PC-9 (cell line): ENCODE data around the gene MICALL2. TPM values are rescaled to one million over a fixed set of nuclear protein-coding genes. Genes with fewer than 3 reads are reported as not detected.
A peak's percentile ranks its signal among the peaks of the same experiment; 100 is the strongest.

Experiments used
- BruUV-seq: library from RNA; stranded (reverse); fragments of 400-500 nt; replicated peaks from 2 replicates; lab custom pipeline; 2021; lab: Mats Ljungman, UMichigan
- CTCF ChIA-PET: fragments of 300-600 bp; sonication (Branson Sonifier 250); formaldehyde crosslinking; loops from one replicate; lab custom pipeline; 2022; ENCODE audit warnings: antibody characterized with exemption; lab: Charles Lee
- POLR2A ChIA-PET: fragments of 300-600 bp; sonication (Branson Sonifier 250); formaldehyde crosslinking; loops from one replicate; lab custom pipeline; 2022; ENCODE audit warnings: antibody characterized with exemption; ENCODE audit not compliant: unreplicated experiment; lab: Charles Lee
- DNase-seq, 2 experiments: peaks; one replicate each; pipeline versions ENCODE4 v3.0.0 to v3.0.0-alpha.2; 2015 to 2022; ENCODE audit warnings: mixed read lengths in 1 of 2
- H2AFZ ChIP-seq: fragments of 200-600 bp; sonication (generic); 2 replicates; pipeline ENCODE4 v1.8.1; 2017; ENCODE audit warnings: antibody characterized with exemption
- H3F3A ChIP-seq: fragments of 200-600 bp; sonication (generic); 2 replicates; pipeline ENCODE4 v1.8.1; 2017; ENCODE audit warnings: antibody characterized with exemption, mild to moderate bottlenecking, low read depth; ENCODE audit not compliant: insufficient read depth
- H3K27ac ChIP-seq: fragments of 200-600 bp; sonication (generic); 2 replicates; pipeline ENCODE4 v1.6.1; 2016; ENCODE audit warnings: mixed run types
- H3K27me3 ChIP-seq: fragments of 200-600 bp; sonication (generic); 2 replicates; pipeline ENCODE4 v1.6.1; 2016; ENCODE audit warnings: low read depth, mixed run types; ENCODE audit not compliant: insufficient read depth
- H3K36me3 ChIP-seq: fragments of 200-600 bp; sonication (generic); 2 replicates; pipeline ENCODE4 v1.6.1; 2016; ENCODE audit warnings: low read depth, mixed run types
- H3K4me1 ChIP-seq: fragments of 200-600 bp; sonication (generic); replicated peaks from 2 replicates; pipeline ENCODE4 v1.6.1; 2016; ENCODE audit warnings: mixed run types; ENCODE audit not compliant: insufficient read depth
- H3K4me2 ChIP-seq: fragments of 200-600 bp; sonication (generic); 2 replicates; pipeline ENCODE4 v1.6.1; 2017; ENCODE audit warnings: mixed run types
- H3K4me3 ChIP-seq: fragments of 200-600 bp; sonication (generic); 2 replicates; pipeline ENCODE4 v1.6.1; 2016; ENCODE audit warnings: mixed run types
- H3K79me2 ChIP-seq: fragments of 200-600 bp; sonication (generic); 2 replicates; pipeline ENCODE4 v1.6.1; 2017; ENCODE audit warnings: low read depth, mixed run types
- H3K9me2 ChIP-seq: fragments of 200-600 bp; sonication (generic); 2 replicates; pipeline ENCODE4 v1.8.1; 2017; ENCODE audit warnings: mild to moderate bottlenecking; ENCODE audit not compliant: insufficient read depth
- H3K9me3 ChIP-seq: fragments of 200-600 bp; sonication (generic); 2 replicates; pipeline ENCODE4 v1.8.1; 2016; ENCODE audit warnings: low read depth; ENCODE audit not compliant: insufficient read depth
- H4K20me1 ChIP-seq: fragments of 200-600 bp; sonication (generic); 2 replicates; pipeline ENCODE4 v1.8.1; 2017; ENCODE audit not compliant: insufficient read depth
- CTCF ChIP-seq: fragments of 200-600 bp; sonication (generic); conservative IDR thresholded peaks from 2 replicates; pipeline ENCODE4 v1.6.1; 2017; ENCODE audit warnings: mixed run types, antibody characterized with exemption, mild to moderate bottlenecking, moderate library complexity
- EZH2 ChIP-seq: fragments of 200-600 bp; sonication (generic); IDR thresholded peaks from 2 replicates; pipeline ENCODE4 v1.8.0; 2017; ENCODE audit warnings: antibody characterized with exemption, low read depth
- intact Hi-C: fragments of 100-400 bp; cut with micrococcal nuclease; formaldehyde crosslinking; loops from one replicate; pipeline ENCODE4 v1.10.0; 2022; ENCODE audit not compliant: unreplicated experiment
- total RNA-seq: library from RNA; stranded (reverse); gene quantifications from 2 replicates; pipeline ENCODE4 v1.2.3, GENCODE V29; 2021

The MICALL2 gene
- total RNA-seq, 1 experiment from 2014 or later, result 104 TPM

GRCh38 chr7:1503390-1503789, 44.1 kb upstream of the MICALL2 start:
- Histone ChIP-seq H3K4me3 (peak overlapping the region; percentile 99), H3K9me3 (no peaks in the 10 kb centered on the region), H3K36me3 (0 out of 2 replicates have a peak, but pooled peaks cover 19% of the 10 kb centered on the region), H3K27me3 (no peaks in the 10 kb centered on the region), H3K4me2 (peak overlapping the region; percentile 99), H3K27ac (no peak overlapping the region), H2AFZ (peak overlapping the region; percentile 86; the same call in 1 of the 2 replicates), H3F3A (peaks cover 25% of the 10 kb centered on the region), H3K79me2 (peaks cover 33% of the 10 kb centered on the region), H3K4me1 (peaks cover 33% of the 10 kb centered on the region), H3K9me2 (no peaks in the 10 kb centered on the region), H4K20me1 (peaks cover 31% of the 10 kb centered on the region)
- CTCF ChIA-PET, result no interaction called here
- POLR2A ChIA-PET, result no interaction called here
- DNase-seq, result no peak
- TF ChIP-seq EZH2 (no peak), CTCF (no peak)
- BruUV-seq, result no TSS peak
- intact Hi-C loops, result loop anchor here (5.0 kb wide), 1 partner anchor 159 kb away; no protein-coding TSS in a partner anchor

GRCh38 chr7:1502845-1503244, 43.6 kb upstream of the MICALL2 start:
- CTCF ChIA-PET, result no interaction called here

GRCh38 chr7:1501487-1502270, 42.4 kb upstream of the MICALL2 start:
- no peak for DNase-seq
- Histone ChIP-seq H3K27ac (no peak overlapping the region), H2AFZ (no peak overlapping the region), H3K4me3 (no peak overlapping the region), H3K4me1 (peaks cover 25% of the 10 kb centered on the region), H4K20me1 (peaks cover 31% of the 10 kb centered on the region), H3K9me3 (no peaks in the 10 kb centered on the region), H3F3A (peaks cover 13% of the 10 kb centered on the region), H3K27me3 (no peaks in the 10 kb centered on the region), H3K9me2 (no peaks in the 10 kb centered on the region), H3K4me2 (no peak overlapping the region), H3K79me2 (peaks cover 33% of the 10 kb centered on the region), H3K36me3 (0 out of 2 replicates have a peak, but pooled peaks cover 19% of the 10 kb centered on the region)
- TF ChIP-seq EZH2 (no peak), CTCF (no peak)
- intact Hi-C loops, result loop anchor here (5.0 kb wide), 1 partner anchor 161 kb away; no protein-coding TSS in a partner anchor
- CTCF ChIA-PET, result no interaction called here
- BruUV-seq, result no TSS peak
- POLR2A ChIA-PET, result no interaction called here

More at GRCh38 chr7:1502845-1503244, 43.6 kb upstream of the MICALL2 start:
- H3K79me2 ChIP-seq, result peaks cover 33% of the 10 kb centered on the region
- TF ChIP-seq CTCF (no peak), EZH2 (no peak)
- 0 out of 2 replicates have a peak, but pooled peaks cover 19% of the 10 kb centered on the region for H3K36me3 ChIP-seq
- no peak for DNase-seq
- no peaks in the 10 kb centered on the region for H3K9me3 ChIP-seq
- peaks cover 33% of the 10 kb centered on the region for H3K4me1 ChIP-seq
- BruUV-seq, result no TSS peak
- intact Hi-C loops, result loop anchor here (5.0 kb wide), 1 partner anchor 159 kb away; no protein-coding TSS in a partner anchor
- peaks cover 25% of the 10 kb centered on the region for H3F3A ChIP-seq
- peak overlapping the region; percentile 99 for H3K4me3 ChIP-seq
- H2AFZ ChIP-seq, result no peak overlapping the region
- H3K4me2 ChIP-seq, result peak overlapping the region; percentile 99
- no peak overlapping the region for H3K27ac ChIP-seq
- POLR2A ChIA-PET, result no interaction called here
- peaks cover 31% of the 10 kb centered on the region for H4K20me1 ChIP-seq
- H3K9me2 ChIP-seq, result no peaks in the 10 kb centered on the region
- H3K27me3 ChIP-seq, result no peaks in the 10 kb centered on the region
